Brain microvascular endothelial cell (primary cell): ENCODE data around the gene NAALAD2.
"Not testable (repeated sequence)": the region's sequence is repeated elsewhere in the genome, so short reads cannot be mapped to it uniquely, and the experiment has no call there.

Source experiments
- DNase-seq: peaks from one replicate; pipeline ENCODE4 v3.0.0-alpha.2; 2020
- H3K27ac ChIP-seq: fragments of 250-450 bp; sonication (Bioruptor Pico); 2 replicates; pipeline ENCODE4 v1.5.1; 2020; ENCODE audit warnings: mild to moderate bottlenecking, moderate library complexity
- H3K27me3 ChIP-seq: fragments of 250-450 bp; sonication (Bioruptor Pico); replicated peaks from 2 replicates; pipeline ENCODE4 v1.5.1; 2020; ENCODE audit warnings: mild to moderate bottlenecking
- H3K36me3 ChIP-seq: fragments of 250-450 bp; sonication (Bioruptor Pico); replicated peaks from 2 replicates; pipeline ENCODE4 v1.5.1; 2020; ENCODE audit warnings: mild to moderate bottlenecking
- H3K4me3 ChIP-seq: 2 replicates; pipeline ENCODE4 v1.5.1; 2011; ENCODE audit warnings: low read depth, mild to moderate bottlenecking, control low read depth, low read length, moderate library complexity
- in situ Hi-C: cut with HindIII; loops from 2 replicates; pipeline ENCODE4 v1.10.0; 2017; ENCODE audit warnings: low sequenced_read_pairs, low pct_ligation_motif_present
- TF ChIP-seq, protein P1 (sequence below): IDR thresholded peaks from 2 replicates; pipeline ENCODE4 v1.5.1; 2011; ENCODE audit warnings: low read depth, mild to moderate bottlenecking, moderate library complexity, low read length, control low read depth, inconsistent platforms; ENCODE audit errors: missing control alignments

NAALAD2 gene

DNA sequence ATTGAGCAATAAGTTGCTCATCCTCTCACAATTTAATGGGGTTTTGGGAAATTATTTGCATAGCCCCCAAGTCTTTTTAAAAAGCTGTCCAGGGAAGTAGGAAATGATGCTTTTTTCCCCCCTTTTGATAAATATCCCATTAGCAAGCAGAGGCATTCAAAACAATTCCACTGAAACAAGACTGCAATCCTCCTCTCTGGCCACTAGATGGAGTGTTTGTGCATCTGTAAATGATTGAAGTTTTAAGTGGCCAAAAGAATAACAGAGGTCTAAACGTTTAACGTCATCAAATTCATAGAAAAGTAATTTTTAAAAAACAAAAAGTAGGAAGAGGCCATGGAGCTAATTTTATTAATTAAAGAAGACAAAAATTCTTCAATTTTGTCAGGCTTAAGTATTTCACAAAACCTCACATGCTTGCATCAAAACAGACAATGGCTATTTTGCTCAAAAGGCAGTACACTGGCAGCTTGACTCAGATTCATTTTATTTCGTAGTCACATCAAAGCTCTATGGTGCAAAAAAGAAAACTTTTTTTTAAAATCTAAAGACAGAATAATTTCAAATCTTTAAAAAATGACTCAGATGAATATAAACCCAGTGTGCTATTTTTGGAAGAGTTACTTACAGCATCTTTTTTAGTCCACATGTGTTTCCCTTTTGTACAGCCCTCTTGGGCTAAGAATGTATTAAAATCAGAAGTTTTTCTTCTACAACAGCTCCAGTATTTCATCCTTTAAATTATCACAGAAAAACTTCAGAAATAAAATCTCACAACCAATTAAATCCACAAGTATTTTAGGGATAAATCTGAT lies 70.6 kb downstream of the NAALAD2 start:
- H3K27ac ChIP-seq = peak overlapping the region; percentile 42
- in situ Hi-C loops = no loop called here
- TF ChIP-seq, protein P1, sequence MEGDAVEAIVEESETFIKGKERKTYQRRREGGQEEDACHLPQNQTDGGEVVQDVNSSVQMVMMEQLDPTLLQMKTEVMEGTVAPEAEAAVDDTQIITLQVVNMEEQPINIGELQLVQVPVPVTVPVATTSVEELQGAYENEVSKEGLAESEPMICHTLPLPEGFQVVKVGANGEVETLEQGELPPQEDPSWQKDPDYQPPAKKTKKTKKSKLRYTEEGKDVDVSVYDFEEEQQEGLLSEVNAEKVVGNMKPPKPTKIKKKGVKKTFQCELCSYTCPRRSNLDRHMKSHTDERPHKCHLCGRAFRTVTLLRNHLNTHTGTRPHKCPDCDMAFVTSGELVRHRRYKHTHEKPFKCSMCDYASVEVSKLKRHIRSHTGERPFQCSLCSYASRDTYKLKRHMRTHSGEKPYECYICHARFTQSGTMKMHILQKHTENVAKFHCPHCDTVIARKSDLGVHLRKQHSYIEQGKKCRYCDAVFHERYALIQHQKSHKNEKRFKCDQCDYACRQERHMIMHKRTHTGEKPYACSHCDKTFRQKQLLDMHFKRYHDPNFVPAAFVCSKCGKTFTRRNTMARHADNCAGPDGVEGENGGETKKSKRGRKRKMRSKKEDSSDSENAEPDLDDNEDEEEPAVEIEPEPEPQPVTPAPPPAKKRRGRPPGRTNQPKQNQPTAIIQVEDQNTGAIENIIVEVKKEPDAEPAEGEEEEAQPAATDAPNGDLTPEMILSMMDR = peak; percentile 79
- no peak overlapping the region for H3K4me3 ChIP-seq
- H3K27me3 ChIP-seq = no peaks in the 10 kb centered on the region
- peaks cover 28% of the 10 kb centered on the region for H3K36me3 ChIP-seq
- peak; percentile 42 for DNase-seq

DNA sequence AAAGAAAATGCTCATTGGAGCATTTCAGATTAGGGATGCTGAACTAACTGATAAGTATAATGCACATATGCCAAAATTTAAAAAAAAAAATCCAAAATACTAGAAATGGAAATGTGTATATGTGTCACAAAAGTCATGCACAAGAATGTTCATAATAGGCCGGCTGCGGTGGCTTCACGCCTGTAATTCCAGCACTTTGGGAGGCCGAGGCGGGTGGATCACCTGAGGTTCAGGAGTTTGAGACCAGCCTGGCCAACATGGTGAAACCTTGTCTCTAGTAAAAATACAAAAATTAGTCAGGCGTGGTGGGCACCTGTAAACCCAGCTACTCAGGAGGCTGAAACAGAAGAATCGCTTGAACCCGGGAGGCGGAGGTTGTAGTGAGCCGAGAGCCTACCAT lies 73.5 kb downstream of the NAALAD2 start:
- in situ Hi-C loops, H3K27me3 ChIP-seq, DNase-seq, H3K4me3 ChIP-seq, H3K27ac ChIP-seq: not testable (repeated sequence)
- peaks cover 25% of the 10 kb centered on the region for H3K36me3 ChIP-seq

DNA sequence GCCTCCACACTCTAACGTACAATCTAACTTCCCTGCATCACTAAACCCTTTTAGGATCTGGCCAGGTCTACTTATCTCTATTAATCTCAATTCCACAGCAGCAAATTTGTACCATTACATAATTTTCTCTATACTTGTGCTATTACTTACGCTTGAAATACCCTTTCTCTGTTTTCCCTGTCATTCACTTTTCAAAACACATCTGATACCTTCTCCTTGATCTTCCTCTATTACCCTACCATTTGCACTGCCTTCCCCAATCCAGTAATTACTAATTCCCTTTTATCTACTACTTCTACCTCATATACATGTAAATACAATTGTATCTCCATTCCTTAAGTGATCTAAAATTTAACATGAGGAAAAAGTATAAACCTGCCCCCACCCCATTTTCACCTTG lies 74.4 kb downstream of the NAALAD2 start:
- TF ChIP-seq, protein P1 = no peak
- Histone ChIP-seq H3K4me3 (no peak overlapping the region), H3K36me3 (peaks cover 25% of the 10 kb centered on the region), H3K27me3 (no peaks in the 10 kb centered on the region), H3K27ac (no peak overlapping the region)
- in situ Hi-C loops = no loop called here
- no peak for DNase-seq

DNA sequence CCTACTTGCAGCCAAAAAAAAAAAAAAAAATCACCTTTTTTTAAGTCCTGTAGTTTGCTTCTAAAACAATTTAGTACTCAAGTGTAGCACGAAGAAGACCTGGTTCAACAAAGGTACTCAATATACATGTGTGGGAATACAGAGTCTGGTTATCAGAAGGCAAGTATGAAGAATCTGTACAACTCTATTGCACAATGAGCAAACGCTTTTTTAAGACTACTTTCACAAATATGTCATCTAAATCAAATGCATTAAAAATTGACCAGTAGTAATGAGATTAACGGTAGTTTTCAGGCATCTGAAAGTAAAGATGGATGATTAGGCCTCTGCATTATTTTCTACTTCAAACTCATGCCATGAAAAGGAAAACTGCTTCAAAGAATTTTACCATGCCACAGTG lies 78.9 kb downstream of the NAALAD2 start:
- DNase-seq = no peak
- Histone ChIP-seq H3K36me3 (peaks cover 19% of the 10 kb centered on the region), H3K27me3 (no peaks in the 10 kb centered on the region), H3K4me3 (no peak overlapping the region), H3K27ac (no peak overlapping the region)
- in situ Hi-C loops = no loop called here
- TF ChIP-seq, protein P1 = no peak

DNA sequence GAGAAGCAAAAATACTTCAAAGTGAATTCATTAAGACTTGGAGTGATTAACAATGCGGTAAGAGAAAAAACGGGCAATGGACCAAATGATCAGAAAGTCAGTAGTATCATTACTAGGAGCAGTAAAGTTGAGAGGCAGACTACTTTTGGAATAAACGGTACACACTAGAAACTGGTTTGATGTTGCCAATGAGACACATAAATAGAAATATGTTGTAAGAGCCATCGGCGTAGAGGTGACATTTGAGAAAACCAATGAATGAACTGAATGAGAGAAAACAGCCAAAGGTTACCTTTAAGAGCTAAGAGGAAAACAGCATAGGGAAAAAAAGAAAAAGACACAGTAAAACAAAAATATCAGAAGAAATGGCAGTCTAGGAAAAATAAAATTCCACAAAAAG lies 82.1 kb downstream of the NAALAD2 start:
- DNase-seq = no peak
- Histone ChIP-seq H3K36me3 (peaks cover 8% of the 10 kb centered on the region), H3K27me3 (no peaks in the 10 kb centered on the region), H3K4me3 (no peak overlapping the region), H3K27ac (no peak overlapping the region)
- in situ Hi-C loops = no loop called here
- TF ChIP-seq, protein P1 = no peak

DNA sequence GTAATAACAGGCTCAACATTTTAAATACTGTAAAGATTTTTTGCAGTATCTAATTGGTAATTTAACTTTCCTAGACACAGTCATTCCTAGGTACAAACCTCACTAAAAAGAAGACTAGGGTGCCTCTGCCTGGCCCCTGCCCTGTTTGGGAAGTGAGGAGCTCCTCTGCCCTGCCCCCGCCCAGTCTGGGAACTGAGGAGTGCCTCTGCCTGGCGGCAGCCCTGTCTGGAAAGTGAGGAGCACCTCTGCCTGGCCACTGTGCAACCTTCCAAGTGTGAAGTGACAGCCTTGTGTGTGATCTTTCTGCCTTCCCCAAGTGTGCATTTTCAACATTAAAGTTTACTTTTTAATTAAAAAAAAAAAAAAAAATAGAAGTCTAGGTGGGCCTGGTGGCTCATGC lies 84.1 kb downstream of the NAALAD2 start:
- Histone ChIP-seq H3K27me3 (no peaks in the 10 kb centered on the region), H3K4me3 (no peak overlapping the region), H3K27ac (no peak overlapping the region), H3K36me3 (peaks cover 4% of the 10 kb centered on the region)
- TF ChIP-seq, protein P1 = no peak
- in situ Hi-C loops = no loop called here
- no peak for DNase-seq
